ENCODE data around the gene LEMD1. TPM values are rescaled to one million over a fixed set of nuclear protein-coding genes. Genes with fewer than 3 reads are reported as not detected.

Gene LEMD1
- total and polyA plus RNA-seq, 3 donors from 2014 or later, result 35.2 to 83.2 (median 71.1) TPM

GRCh38 chr1:205338011-205338410, 83.8 kb downstream of the LEMD1 start:
- H3K27me3 ChIP-seq, result no peaks in the 10 kb centered on the region
- no peaks in the 10 kb centered on the region for H3K4me1 ChIP-seq
- no peaks in the 10 kb centered on the region for H3K9me3 ChIP-seq
- intact Hi-C loops (cut with DNase I; ENCODE audit: low total_unique reads), result loop anchor here (10.0 kb wide), 1 partner anchor 147 kb away; no protein-coding TSS in a partner anchor
- H3K27ac ChIP-seq, result no peak overlapping the region
- no peak for TF ChIP-seq POLR2A (IDR thresholded peaks at IDR 0.05)
- WGBS, 2 donors, result 68 to 74% methylated on average over 7 of the region's 7 CpGs
- no peak for DNase-seq
- H3K36me3 ChIP-seq (ENCODE audit: low read depth, missing control alignments), result no peaks in the 10 kb centered on the region
- no peak overlapping the region for H3K4me3 ChIP-seq

DNA sequence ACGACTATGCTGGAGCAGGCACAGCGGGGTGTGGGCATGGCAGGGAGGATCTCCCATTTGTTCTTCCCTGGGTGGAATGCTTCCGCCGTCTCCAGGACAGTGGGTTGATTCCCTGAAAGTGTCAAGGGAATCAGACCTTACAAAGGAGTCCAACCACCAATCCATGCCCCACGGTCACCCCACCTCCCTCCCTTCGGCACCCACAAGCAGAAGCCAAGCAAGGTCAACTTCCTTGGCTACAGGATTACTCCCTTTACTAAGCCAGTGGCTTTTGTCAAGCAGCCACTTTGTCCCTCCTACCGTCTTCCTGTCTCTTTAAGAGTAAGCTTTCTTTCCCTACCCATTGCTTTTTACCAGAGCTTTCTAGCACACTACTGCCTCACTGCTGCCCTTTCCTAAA, 84.4 kb downstream of the LEMD1 start:
- Histone ChIP-seq H3K27me3 (no peaks in the 10 kb centered on the region), H3K36me3 (ENCODE audit: low read depth, missing control alignments) (no peaks in the 10 kb centered on the region), H3K9me3 (no peaks in the 10 kb centered on the region), H3K4me1 (no peaks in the 10 kb centered on the region), H3K4me3 (no peak overlapping the region), H3K27ac (no peak overlapping the region)
- intact Hi-C loops (cut with DNase I; ENCODE audit: low total_unique reads), result loop anchor here (10.0 kb wide), 1 partner anchor 147 kb away; no protein-coding TSS in a partner anchor
- WGBS, 2 donors, result 78 to 82% methylated on average over 7 of the region's 7 CpGs
- DNase-seq, result no peak
- TF ChIP-seq POLR2A (IDR thresholded peaks at IDR 0.05) (no peak), CTCF (IDR thresholded peaks at IDR 0.05) (no peak)

DNA sequence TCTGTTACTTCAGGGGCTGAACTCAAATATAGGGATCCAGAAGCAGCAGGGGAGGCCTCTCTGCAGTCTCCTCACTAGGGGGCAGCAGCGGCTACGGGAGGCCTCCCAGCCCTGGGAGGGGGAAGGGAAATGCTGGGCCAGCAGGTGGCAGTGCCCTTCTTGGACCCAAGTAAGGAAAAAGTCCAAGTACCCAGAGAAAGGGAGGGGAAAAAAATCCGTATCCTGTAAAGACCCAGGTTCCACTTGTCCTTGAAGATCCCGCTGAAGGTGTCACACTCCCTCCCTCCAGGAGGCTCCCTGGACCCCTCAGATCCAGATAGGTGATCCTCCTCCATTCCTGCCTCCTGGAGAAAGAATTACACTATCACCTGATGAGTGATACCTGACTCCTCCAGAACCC, 86.2 kb downstream of the LEMD1 start:
- Histone ChIP-seq H3K4me3 (no peak overlapping the region), H3K4me1 (no peaks in the 10 kb centered on the region), H3K27me3 (no peaks in the 10 kb centered on the region), H3K27ac (no peak overlapping the region), H3K9me3 (no peaks in the 10 kb centered on the region), H3K36me3 (ENCODE audit: low read depth, missing control alignments) (no peaks in the 10 kb centered on the region)
- peak; percentile 76 to 87 (median 82) for TF ChIP-seq CTCF (IDR thresholded peaks at IDR 0.05)
- no peak for TF ChIP-seq POLR2A (IDR thresholded peaks at IDR 0.05)
- intact Hi-C loops (cut with DNase I; ENCODE audit: low total_unique reads), result loop anchor here (10.0 kb wide), 1 partner anchor 149 kb away; no protein-coding TSS in a partner anchor
- 23 to 43% methylated on average over 4 of the region's 4 CpGs for WGBS, 2 donors
- DNase-seq, result peak; percentile 87

DNA sequence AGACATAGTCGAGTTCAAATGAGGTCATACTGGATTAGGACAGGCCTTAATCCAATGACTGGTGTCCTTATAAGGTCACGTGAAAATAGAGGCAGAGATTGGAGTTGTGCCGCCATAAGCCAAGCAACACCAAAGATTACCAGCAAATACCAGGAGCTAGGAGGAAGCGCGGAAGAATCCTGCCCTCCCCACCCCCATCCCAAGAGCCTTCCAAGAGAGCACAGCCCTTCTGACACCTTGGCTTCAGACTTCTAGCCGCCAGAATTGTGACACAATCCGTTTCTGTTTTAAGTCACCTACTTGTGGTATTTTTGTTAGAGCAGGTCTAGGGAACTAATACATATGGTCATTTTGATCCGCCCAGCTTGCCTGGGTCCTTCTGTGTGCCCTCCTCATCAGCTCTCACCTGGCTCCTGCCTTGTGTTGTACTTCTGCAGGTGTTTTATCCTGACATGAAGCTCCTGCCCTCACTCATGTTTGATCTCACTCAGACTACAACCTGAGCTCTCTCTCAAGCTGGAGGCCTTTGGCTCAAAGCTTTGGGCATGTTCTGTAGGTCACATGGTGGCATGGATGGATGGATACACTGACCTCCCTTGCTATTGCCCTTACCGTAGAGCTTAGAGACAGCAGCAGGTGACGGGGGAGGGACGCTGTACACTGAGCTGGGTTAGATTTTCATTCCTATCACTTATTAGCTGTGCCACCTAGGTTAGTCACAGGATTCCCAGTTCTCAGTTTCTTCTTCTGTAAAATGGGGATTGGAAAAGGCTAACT, 89.7 kb downstream of the LEMD1 start:
- Histone ChIP-seq H3K4me1 (no peaks in the 10 kb centered on the region), H3K9me3 (no peaks in the 10 kb centered on the region), H3K27me3 (no peaks in the 10 kb centered on the region), H3K36me3 (ENCODE audit: low read depth, missing control alignments) (no peaks in the 10 kb centered on the region), H3K4me3 (no peak overlapping the region), H3K27ac (no peak overlapping the region)
- WGBS, 2 donors, result 84 to 90% methylated on average over 11 of the region's 11 CpGs
- no peak for TF ChIP-seq POLR2A (IDR thresholded peaks at IDR 0.05)
- TF ChIP-seq CTCF (IDR thresholded peaks at IDR 0.05), result no peak
- no peak for DNase-seq
- intact Hi-C loops (cut with DNase I; ENCODE audit: low total_unique reads), result loop anchor here (10.0 kb wide), 1 partner anchor 153 kb away; no protein-coding TSS in a partner anchor

MicroRNA genes within 50 kb of the gene (microRNA counts, 767-probe panel; counts per million panel counts)
- microRNA hsa-miR-135b-5p, result 8,185 to 8,494 counts per million in 2 donors

Small RNAs within 50 kb of the gene (microRNA-seq; reads per million reads assigned to microRNA genes)
- 807 to 844 reads per million in 2 donors for gene MIR135B (ENCODE audit: borderline number of aligned reads in 2 of 2, borderline replicate concordance in 1 of 2)

Small RNAs within 50 kb of the gene (small RNA-seq; reads per million reads assigned to genes)
- gene MIR135B (1.7 to 2.6 reads per million in 2 donors), gene SNRPGP10 (0 reads per million in 2 donors)

Other genes with a start within 250 kb of the LEMD1 start
- 10 to 100 TPM; 15.2 to 17.2 TPM for gene DSTYK, start 210.4 kb downstream of the LEMD1 start, total RNA-seq
- gene DSTYK, start 210.4 kb downstream of the LEMD1 start, polyA plus RNA-seq (ENCODE audit: insufficient read depth, low read depth, low replicate concordance), result 15.4 TPM
- gene TMCC2, start 194.1 kb downstream of the LEMD1 start, total RNA-seq, result 10 to 100 TPM; 12.1 to 14.7 TPM
- gene TMCC2, start 194.1 kb downstream of the LEMD1 start, polyA plus RNA-seq (ENCODE audit: insufficient read depth, low read depth, low replicate concordance), result 8.5 TPM
- gene NUAK2, start 100.3 kb downstream of the LEMD1 start, total RNA-seq, result 10 to 100 TPM; 13.4 to 19.6 TPM
- gene NUAK2, start 100.3 kb downstream of the LEMD1 start, polyA plus RNA-seq (ENCODE audit: insufficient read depth, low read depth, low replicate concordance), result 7.2 TPM
- gene KLHDC8A, start 65.1 kb downstream of the LEMD1 start, total RNA-seq, result 10 to 100 TPM; 11.7 to 12.9 TPM
- gene KLHDC8A, start 65.1 kb downstream of the LEMD1 start, polyA plus RNA-seq (ENCODE audit: insufficient read depth, low read depth, low replicate concordance), result 10.5 TPM
- 10 to 100 TPM; 14.4 to 15.5 TPM for gene BLACAT1, start 34.0 kb upstream of the LEMD1 start, total RNA-seq
- gene BLACAT1, start 34.0 kb upstream of the LEMD1 start, polyA plus RNA-seq (ENCODE audit: insufficient read depth, low read depth, low replicate concordance), result 5.9 TPM
- 1 to 10 TPM; 6.5 to 8.5 TPM for gene CDK18, start 82.6 kb upstream of the LEMD1 start, total RNA-seq
- gene CDK18, start 82.6 kb upstream of the LEMD1 start, polyA plus RNA-seq (ENCODE audit: insufficient read depth, low read depth, low replicate concordance), result 9.2 TPM
- 10 to 100 TPM; 20.5 to 25.4 TPM for gene ELK4, start 210.0 kb upstream of the LEMD1 start, total RNA-seq
- gene ELK4, start 210.0 kb upstream of the LEMD1 start, polyA plus RNA-seq (ENCODE audit: insufficient read depth, low read depth, low replicate concordance), result 20.4 TPM